ENCODE measurements around the gene ADAM30.

ADAM30 gene

GRCh38 chr1:119920104-119920968, 24.0 kb upstream of the ADAM30 start:
- no peaks in the 10 kb centered on the region for H3K4me1 ChIP-seq (ENCODE audit: control insufficient read depth in 1 of 2, insufficient read depth in 2 of 2, low read length in 2 of 2)
- H3K4me3 ChIP-seq (ENCODE audit: low read depth in 1 of 2, low read length in 2 of 2), result no peak overlapping the region
- peaks cover 87 to 97% of the 10 kb centered on the region in 2 donors for H3K36me3 ChIP-seq (ENCODE audit: control insufficient read depth in 1 of 2, insufficient read depth in 2 of 2, low read length in 2 of 2)
- H3K27me3 ChIP-seq (ENCODE audit: low read depth, low read length), result no peaks in the 10 kb centered on the region
- H3K27ac ChIP-seq (ENCODE audit: low read length), result no peak overlapping the region
- H3K9me3 ChIP-seq (ENCODE audit: control insufficient read depth in 1 of 2, low read length in 2 of 2), result no peaks in the 10 kb centered on the region

GRCh38 chr1:119919241-119919640, 22.9 kb upstream of the ADAM30 start:
- Histone ChIP-seq H3K4me3 (ENCODE audit: low read depth in 1 of 2, low read length in 2 of 2) (no peak overlapping the region), H3K36me3 (ENCODE audit: control insufficient read depth in 1 of 2, insufficient read depth in 2 of 2, low read length in 2 of 2) (peaks cover 86 to 97% of the 10 kb centered on the region in 2 donors), H3K27me3 (ENCODE audit: low read depth, low read length) (no peaks in the 10 kb centered on the region), H3K4me1 (ENCODE audit: control insufficient read depth in 1 of 2, insufficient read depth in 2 of 2, low read length in 2 of 2) (no peaks in the 10 kb centered on the region), H3K27ac (ENCODE audit: low read length) (no peak overlapping the region), H3K9me3 (ENCODE audit: control insufficient read depth in 1 of 2, low read length in 2 of 2) (no peaks in the 10 kb centered on the region)

GRCh38 chr1:119918301-119918700, 22.0 kb upstream of the ADAM30 start:
- no peaks in the 10 kb centered on the region for H3K27me3 ChIP-seq (ENCODE audit: low read depth, low read length)
- peaks cover 83 to 97% of the 10 kb centered on the region in 2 donors for H3K36me3 ChIP-seq (ENCODE audit: control insufficient read depth in 1 of 2, insufficient read depth in 2 of 2, low read length in 2 of 2)
- H3K4me3 ChIP-seq (ENCODE audit: low read depth in 1 of 2, low read length in 2 of 2), result no peak overlapping the region
- H3K9me3 ChIP-seq (ENCODE audit: control insufficient read depth in 1 of 2, low read length in 2 of 2), result no peaks in the 10 kb centered on the region
- no peaks in the 10 kb centered on the region for H3K4me1 ChIP-seq (ENCODE audit: control insufficient read depth in 1 of 2, insufficient read depth in 2 of 2, low read length in 2 of 2)
- no peak overlapping the region for H3K27ac ChIP-seq (ENCODE audit: low read length)

- H3K4me1 ChIP-seq (ENCODE audit: control insufficient read depth in 1 of 2, insufficient read depth in 2 of 2, low read length in 2 of 2), result no peaks in the 10 kb centered on the region
- H3K9me3 ChIP-seq (ENCODE audit: control insufficient read depth in 1 of 2, low read length in 2 of 2), result no peaks in the 10 kb centered on the region
- H3K4me3 ChIP-seq (ENCODE audit: low read depth in 1 of 2, low read length in 2 of 2), result no peak overlapping the region
- H3K27me3 ChIP-seq (ENCODE audit: low read depth, low read length), result no peaks in the 10 kb centered on the region
- peaks cover 75 to 97% of the 10 kb centered on the region in 2 donors for H3K36me3 ChIP-seq (ENCODE audit: control insufficient read depth in 1 of 2, insufficient read depth in 2 of 2, low read length in 2 of 2)
- H3K27ac ChIP-seq (ENCODE audit: low read length), result no peak overlapping the region
Measured at GRCh38 chr1:119917304-119918055, 21.2 kb upstream of the ADAM30 start.

- Histone ChIP-seq H3K4me3 (ENCODE audit: low read depth in 1 of 2, low read length in 2 of 2) (no peak overlapping the region), H3K27ac (ENCODE audit: low read length) (no peak overlapping the region), H3K27me3 (ENCODE audit: low read depth, low read length) (no peaks in the 10 kb centered on the region), H3K9me3 (ENCODE audit: control insufficient read depth in 1 of 2, low read length in 2 of 2) (no peaks in the 10 kb centered on the region), H3K36me3 (ENCODE audit: control insufficient read depth in 1 of 2, insufficient read depth in 2 of 2, low read length in 2 of 2) (peaks cover 56 to 78% of the 10 kb centered on the region in 2 donors), H3K4me1 (ENCODE audit: control insufficient read depth in 1 of 2, insufficient read depth in 2 of 2, low read length in 2 of 2) (no peaks in the 10 kb centered on the region)
Measured at GRCh38 chr1:119915517-119915916, 19.2 kb upstream of the ADAM30 start.

GRCh38 chr1:119914071-119914470, 17.8 kb upstream of the ADAM30 start:
- Histone ChIP-seq H3K4me1 (ENCODE audit: control insufficient read depth in 1 of 2, insufficient read depth in 2 of 2, low read length in 2 of 2) (no peaks in the 10 kb centered on the region), H3K27me3 (ENCODE audit: low read depth, low read length) (no peaks in the 10 kb centered on the region), H3K9me3 (ENCODE audit: control insufficient read depth in 1 of 2, low read length in 2 of 2) (no peaks in the 10 kb centered on the region), H3K27ac (ENCODE audit: low read length) (no peak overlapping the region), H3K4me3 (ENCODE audit: low read depth in 1 of 2, low read length in 2 of 2) (no peak overlapping the region), H3K36me3 (ENCODE audit: control insufficient read depth in 1 of 2, insufficient read depth in 2 of 2, low read length in 2 of 2) (peaks cover 45 to 65% of the 10 kb centered on the region in 2 donors)

- peaks cover 34 to 54% of the 10 kb centered on the region in 2 donors for H3K36me3 ChIP-seq (ENCODE audit: control insufficient read depth in 1 of 2, insufficient read depth in 2 of 2, low read length in 2 of 2)
- H3K27me3 ChIP-seq (ENCODE audit: low read depth, low read length), result no peaks in the 10 kb centered on the region
Measured at GRCh38 chr1:119912963-119913362, 16.6 kb upstream of the ADAM30 start.

GRCh38 chr1:119911775-119912174, 15.5 kb upstream of the ADAM30 start:
- Histone ChIP-seq H3K27me3 (ENCODE audit: low read depth, low read length) (no peaks in the 10 kb centered on the region), H3K9me3 (ENCODE audit: control insufficient read depth in 1 of 2, low read length in 2 of 2) (no peaks in the 10 kb centered on the region), H3K4me1 (ENCODE audit: control insufficient read depth in 1 of 2, insufficient read depth in 2 of 2, low read length in 2 of 2) (no peaks in the 10 kb centered on the region), H3K27ac (ENCODE audit: low read length) (no peak overlapping the region), H3K36me3 (ENCODE audit: control insufficient read depth in 1 of 2, insufficient read depth in 2 of 2, low read length in 2 of 2) (peaks cover 26 to 42% of the 10 kb centered on the region in 2 donors), H3K4me3 (ENCODE audit: low read depth in 1 of 2, low read length in 2 of 2) (no peak overlapping the region)

More at GRCh38 chr1:119912963-119913362, 16.6 kb upstream of the ADAM30 start:
- H3K4me1 ChIP-seq (ENCODE audit: control insufficient read depth in 1 of 2, insufficient read depth in 2 of 2, low read length in 2 of 2), result no peaks in the 10 kb centered on the region
- no peak overlapping the region for H3K27ac ChIP-seq (ENCODE audit: low read length)
- H3K4me3 ChIP-seq (ENCODE audit: low read depth in 1 of 2, low read length in 2 of 2), result no peak overlapping the region
- H3K9me3 ChIP-seq (ENCODE audit: control insufficient read depth in 1 of 2, low read length in 2 of 2), result no peaks in the 10 kb centered on the region

- Histone ChIP-seq H3K27ac (ENCODE audit: low read length) (no peak overlapping the region), H3K4me1 (ENCODE audit: control insufficient read depth in 1 of 2, insufficient read depth in 2 of 2, low read length in 2 of 2) (no peaks in the 10 kb centered on the region), H3K4me3 (ENCODE audit: low read depth in 1 of 2, low read length in 2 of 2) (no peak overlapping the region), H3K36me3 (ENCODE audit: control insufficient read depth in 1 of 2, insufficient read depth in 2 of 2, low read length in 2 of 2) (peaks cover 17 to 31% of the 10 kb centered on the region in 2 donors), H3K9me3 (ENCODE audit: control insufficient read depth in 1 of 2, low read length in 2 of 2) (no peaks in the 10 kb centered on the region), H3K27me3 (ENCODE audit: low read depth, low read length) (no peaks in the 10 kb centered on the region)
Measured at GRCh38 chr1:119910618-119911017, 14.3 kb upstream of the ADAM30 start.

- H3K27me3 ChIP-seq (ENCODE audit: low read depth, low read length), result no peaks in the 10 kb centered on the region
- H3K27ac ChIP-seq (ENCODE audit: low read length), result no peak overlapping the region
- peaks cover 14 to 25% of the 10 kb centered on the region in 2 donors for H3K36me3 ChIP-seq (ENCODE audit: control insufficient read depth in 1 of 2, insufficient read depth in 2 of 2, low read length in 2 of 2)
- no peak overlapping the region for H3K4me3 ChIP-seq (ENCODE audit: low read depth in 1 of 2, low read length in 2 of 2)
- H3K9me3 ChIP-seq (ENCODE audit: control insufficient read depth in 1 of 2, low read length in 2 of 2), result no peaks in the 10 kb centered on the region
- no peaks in the 10 kb centered on the region for H3K4me1 ChIP-seq (ENCODE audit: control insufficient read depth in 1 of 2, insufficient read depth in 2 of 2, low read length in 2 of 2)
Measured at GRCh38 chr1:119909890-119910596, 13.7 kb upstream of the ADAM30 start.

- no peak overlapping the region for H3K4me3 ChIP-seq (ENCODE audit: low read depth in 1 of 2, low read length in 2 of 2)
- H3K27me3 ChIP-seq (ENCODE audit: low read depth, low read length), result no peaks in the 10 kb centered on the region
- H3K36me3 ChIP-seq (ENCODE audit: control insufficient read depth in 1 of 2, insufficient read depth in 2 of 2, low read length in 2 of 2), result peaks cover 1 to 11% of the 10 kb centered on the region in 2 donors
- no peaks in the 10 kb centered on the region for H3K9me3 ChIP-seq (ENCODE audit: control insufficient read depth in 1 of 2, low read length in 2 of 2)
- no peak overlapping the region for H3K27ac ChIP-seq (ENCODE audit: low read length)
- no peaks in the 10 kb centered on the region for H3K4me1 ChIP-seq (ENCODE audit: control insufficient read depth in 1 of 2, insufficient read depth in 2 of 2, low read length in 2 of 2)
Measured at GRCh38 chr1:119908661-119909060, 12.3 kb upstream of the ADAM30 start.
